Endothelial cell (in vitro differentiated cells): ENCODE data around the gene GALNT1. TPM values are rescaled to one million over a fixed set of nuclear protein-coding genes. Genes with fewer than 3 reads are reported as not detected.
A peak's percentile ranks its signal among the peaks of the same experiment; 100 is the strongest.

ENCODE experiments used
- DNase-seq: peaks from one replicate; pipeline ENCODE4 v3.0.0; 2021; ENCODE audit warnings: low spot score
- H3K27ac Mint-ChIP-seq: one replicate; pipeline ENCODE4 v1.8.0; 2021; ENCODE audit warnings: mixed read lengths, inconsistent platforms; ENCODE audit not compliant: unreplicated experiment
- H3K27me3 Mint-ChIP-seq: one replicate; pipeline ENCODE4 v1.8.0; 2021; ENCODE audit warnings: mild to moderate bottlenecking, moderate library complexity, mixed read lengths, inconsistent platforms; ENCODE audit not compliant: unreplicated experiment
- H3K36me3 Mint-ChIP-seq: one replicate; pipeline ENCODE4 v1.8.0; 2021; ENCODE audit warnings: mild to moderate bottlenecking, low read depth, mixed read lengths, inconsistent platforms; ENCODE audit not compliant: unreplicated experiment
- H3K4me1 Mint-ChIP-seq: one replicate; pipeline ENCODE4 v1.8.0; 2021; ENCODE audit warnings: mild to moderate bottlenecking, mixed read lengths, inconsistent platforms; ENCODE audit not compliant: unreplicated experiment
- H3K4me3 Mint-ChIP-seq: one replicate; pipeline ENCODE4 v1.8.0; 2021; ENCODE audit warnings: mild to moderate bottlenecking, mixed read lengths, inconsistent platforms; ENCODE audit not compliant: unreplicated experiment
- H3K9me3 Mint-ChIP-seq: one replicate; pipeline ENCODE4 v1.8.0; 2021; ENCODE audit warnings: mixed read lengths, inconsistent platforms; ENCODE audit not compliant: unreplicated experiment
- CTCF ChIP-seq: fragments of 200-600 bp; sonication (generic); IDR thresholded peaks from one replicate; pipeline ENCODE4 v1.5.0; 2021; ENCODE audit warnings: antibody characterized with exemption; ENCODE audit not compliant: unreplicated experiment
- total RNA-seq: library from RNA; stranded (reverse); fragmentation: NEBNext Ultra II Directional; extraction: Animal tissue kit (Norgen Biotek cat#: 25700); gene quantifications from one replicate; pipeline ENCODE4 v1.2.1, GENCODE V29; 2021; ENCODE audit not compliant: unreplicated experiment

Gene GALNT1
- total RNA-seq, 1 donor from 2014 or later: 174 TPM

- Mint-ChIP-seq H3K9me3 (no peaks in the 10 kb centered on the region), H3K4me1 (peaks cover 34% of the 10 kb centered on the region), H3K36me3 (no peaks in the 10 kb centered on the region), H3K27ac (no peak overlapping the region), H3K4me3 (no peak overlapping the region), H3K27me3 (no peaks in the 10 kb centered on the region)
- no peak for DNase-seq
- no peak for TF ChIP-seq CTCF
These were observed 34.5 kb downstream of the GALNT1 start for GRCh38 chr18:35616074-35616473.

- Mint-ChIP-seq H3K27me3 (no peaks in the 10 kb centered on the region), H3K36me3 (no peaks in the 10 kb centered on the region), H3K4me3 (no peak overlapping the region), H3K4me1 (peaks cover 34% of the 10 kb centered on the region), H3K27ac (no peak overlapping the region), H3K9me3 (no peaks in the 10 kb centered on the region)
- TF ChIP-seq CTCF: no peak
- DNase-seq: peak; percentile 24
These were observed 35.3 kb downstream of the GALNT1 start for GRCh38 chr18:35616664-35617423.

GRCh38 chr18:35617865-35618264 lies 36.3 kb downstream of the GALNT1 start:
- Mint-ChIP-seq H3K4me1 (peaks cover 40% of the 10 kb centered on the region), H3K36me3 (no peaks in the 10 kb centered on the region), H3K4me3 (no peak overlapping the region), H3K27me3 (no peaks in the 10 kb centered on the region), H3K27ac (no peak overlapping the region), H3K9me3 (no peaks in the 10 kb centered on the region)
- no peak for DNase-seq
- no peak for TF ChIP-seq CTCF

- H3K4me3 Mint-ChIP-seq: no peak overlapping the region
- H3K4me1 Mint-ChIP-seq: peaks cover 40% of the 10 kb centered on the region
- no peak overlapping the region for H3K27ac Mint-ChIP-seq
- no peaks in the 10 kb centered on the region for H3K9me3 Mint-ChIP-seq
- DNase-seq: no peak
- no peaks in the 10 kb centered on the region for H3K36me3 Mint-ChIP-seq
- TF ChIP-seq CTCF: no peak
- H3K27me3 Mint-ChIP-seq: no peaks in the 10 kb centered on the region
These were observed 36.7 kb downstream of the GALNT1 start for GRCh38 chr18:35618289-35618688.

GRCh38 chr18:35618696-35619095 lies 37.2 kb downstream of the GALNT1 start:
- DNase-seq: no peak
- Mint-ChIP-seq H3K27ac (no peak overlapping the region), H3K4me1 (peaks cover 43% of the 10 kb centered on the region), H3K4me3 (no peak overlapping the region), H3K9me3 (no peaks in the 10 kb centered on the region), H3K27me3 (no peaks in the 10 kb centered on the region), H3K36me3 (no peaks in the 10 kb centered on the region)
- TF ChIP-seq CTCF: no peak
